Activated CD4-positive, alpha-beta T cell treated with anti-CD3 and anti-CD28 coated beads, Interleukin-2, amount 10 ng/mL, durations not matched to agents 7 days and 5 days (primary cell): ENCODE measurements around the gene CEP350. TPM values are rescaled to one million over a fixed set of nuclear protein-coding genes. Genes with fewer than 3 reads are reported as not detected.
"Not testable (repeated sequence)": the region's sequence is repeated elsewhere in the genome, so short reads cannot be mapped to it uniquely, and the experiment has no call there.

ENCODE experiments used
- CTCF ChIA-PET: fragments of 350-600 bp; sonication (Branson Sonifier 250); formaldehyde crosslinking; loops from one replicate; lab custom pipeline; 2021; ENCODE audit warnings: antibody characterized with exemption; lab: Charles Lee
- POLR2A ChIA-PET: fragments of 350-600 bp; sonication (Branson Sonifier 250); formaldehyde crosslinking; loops from one replicate; lab custom pipeline; 2021; ENCODE audit warnings: antibody characterized with exemption; lab: Charles Lee
- DNase-seq: peaks from one replicate; pipeline ENCODE4 v3.0.0-alpha.2; 2020
- H3K27ac Mint-ChIP-seq: one replicate; pipeline ENCODE4 v1.8.0; 2021; ENCODE audit warnings: mild to moderate bottlenecking, moderate library complexity, mixed read lengths
- H3K27me3 Mint-ChIP-seq: one replicate; pipeline ENCODE4 v1.8.0; 2021; ENCODE audit warnings: mixed read lengths
- H3K36me3 Mint-ChIP-seq: one replicate; pipeline ENCODE4 v1.8.0; 2021; ENCODE audit warnings: low read depth, mixed read lengths
- H3K4me1 Mint-ChIP-seq: one replicate; pipeline ENCODE4 v1.8.0; 2021; ENCODE audit warnings: mixed read lengths
- H3K4me3 Mint-ChIP-seq: one replicate; pipeline ENCODE4 v1.8.0; 2021; ENCODE audit warnings: mild to moderate bottlenecking, moderate library complexity, mixed read lengths
- H3K9me3 Mint-ChIP-seq: one replicate; pipeline ENCODE4 v1.8.0; 2021; ENCODE audit warnings: mixed read lengths
- total RNA-seq, 2 experiments: library from RNA; stranded (reverse); gene quantifications; one replicate each; pipeline ENCODE4 v1.2.3, GENCODE V29; 2021

The CEP350 gene
- total RNA-seq, 2 experiments from 2014 or later, result 65.7 to 70.1 TPM

DNA sequence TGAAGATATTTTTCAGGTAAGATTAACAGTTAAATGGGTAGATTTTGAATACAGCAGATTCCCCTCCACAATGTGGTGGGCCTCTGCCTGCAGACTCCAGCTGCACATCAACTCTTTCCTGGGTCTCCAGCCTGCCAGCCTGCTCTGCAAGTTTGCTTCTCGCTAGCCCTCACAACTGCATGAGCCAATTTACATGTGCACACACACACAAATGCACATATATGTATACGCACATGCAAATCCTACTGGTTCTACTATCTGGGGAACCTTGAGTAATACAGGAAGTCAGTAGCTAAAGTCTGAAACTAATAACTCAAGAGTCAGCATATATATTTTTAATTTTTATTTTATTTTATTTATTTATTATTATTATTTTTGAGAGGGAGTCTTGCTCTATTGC is 165.2 kb downstream of the CEP350 start:
- H3K36me3 Mint-ChIP-seq, result peaks cover 7% of the 10 kb centered on the region
- no peak overlapping the region for H3K27ac Mint-ChIP-seq
- no peaks in the 10 kb centered on the region for H3K9me3 Mint-ChIP-seq
- H3K27me3 Mint-ChIP-seq, result no peaks in the 10 kb centered on the region
- no peaks in the 10 kb centered on the region for H3K4me1 Mint-ChIP-seq
- ChIA-PET POLR2A (no interaction called here), CTCF (interaction anchor here (1.4 kb wide), 1 partner anchor 13 kb away, joined by 4 read pairs; no protein-coding TSS in a partner anchor)
- DNase-seq, result no peak
- H3K4me3 Mint-ChIP-seq, result no peak overlapping the region

DNA sequence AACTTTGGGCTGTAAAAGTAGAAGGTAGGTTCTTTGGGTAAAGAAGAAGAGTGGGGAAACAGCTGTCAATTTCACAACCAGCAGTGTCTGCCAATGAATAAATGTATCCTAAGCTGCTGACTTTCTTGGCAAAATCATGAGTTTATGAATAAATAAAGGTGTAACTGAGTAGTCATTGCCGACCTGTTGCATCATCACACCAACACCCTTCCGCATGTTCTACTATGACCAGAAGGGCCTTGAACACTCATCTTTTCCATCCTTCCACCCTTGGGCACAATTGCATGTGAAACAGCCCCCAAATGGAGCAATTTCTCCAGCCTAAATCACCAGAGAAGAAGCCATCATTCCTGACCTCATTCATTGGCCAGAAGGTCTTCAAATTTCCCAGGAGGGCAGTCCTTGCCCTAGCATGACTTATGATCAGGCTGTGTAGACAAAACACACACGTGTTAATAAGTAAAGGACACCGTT is 168.9 kb downstream of the CEP350 start:
- Mint-ChIP-seq H3K9me3 (no peaks in the 10 kb centered on the region), H3K27ac (no peak overlapping the region), H3K4me1 (peaks cover 13% of the 10 kb centered on the region), H3K4me3 (no peak overlapping the region), H3K27me3 (no peaks in the 10 kb centered on the region), H3K36me3 (no peaks in the 10 kb centered on the region)
- CTCF ChIA-PET, result interaction anchor here (1.1 kb wide), 1 partner anchor 10 kb away, joined by 5 read pairs; no protein-coding TSS in a partner anchor
- POLR2A ChIA-PET, result no interaction called here
- DNase-seq, result no peak

DNA sequence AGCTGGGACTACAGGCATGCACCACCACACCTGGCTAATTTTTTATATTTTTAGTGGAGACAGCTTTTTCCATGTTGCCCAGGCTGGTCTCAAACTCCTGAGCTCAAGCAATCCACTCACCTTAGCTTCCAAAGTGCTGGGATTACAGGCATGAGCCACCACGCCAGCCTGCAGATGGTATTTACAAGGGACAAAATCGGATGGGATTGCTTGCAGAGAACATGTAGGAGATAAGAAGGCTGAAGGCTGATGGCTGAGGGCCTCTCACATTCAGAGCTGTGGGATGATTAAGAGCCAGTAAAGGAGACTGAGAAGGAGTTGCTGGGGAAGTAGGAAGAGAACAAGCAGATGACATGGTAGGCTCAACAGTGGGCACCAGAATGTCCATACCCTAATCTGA is 176.0 kb downstream of the CEP350 start:
- H3K4me3 Mint-ChIP-seq, result no peak overlapping the region
- H3K4me1 Mint-ChIP-seq, result peaks cover 13% of the 10 kb centered on the region
- no peaks in the 10 kb centered on the region for H3K9me3 Mint-ChIP-seq
- no peaks in the 10 kb centered on the region for H3K36me3 Mint-ChIP-seq
- ChIA-PET POLR2A (no interaction called here), CTCF (no interaction called here)
- H3K27me3 Mint-ChIP-seq, result peaks cover 10% of the 10 kb centered on the region
- DNase-seq, result no peak
- H3K27ac Mint-ChIP-seq, result no peak overlapping the region

DNA sequence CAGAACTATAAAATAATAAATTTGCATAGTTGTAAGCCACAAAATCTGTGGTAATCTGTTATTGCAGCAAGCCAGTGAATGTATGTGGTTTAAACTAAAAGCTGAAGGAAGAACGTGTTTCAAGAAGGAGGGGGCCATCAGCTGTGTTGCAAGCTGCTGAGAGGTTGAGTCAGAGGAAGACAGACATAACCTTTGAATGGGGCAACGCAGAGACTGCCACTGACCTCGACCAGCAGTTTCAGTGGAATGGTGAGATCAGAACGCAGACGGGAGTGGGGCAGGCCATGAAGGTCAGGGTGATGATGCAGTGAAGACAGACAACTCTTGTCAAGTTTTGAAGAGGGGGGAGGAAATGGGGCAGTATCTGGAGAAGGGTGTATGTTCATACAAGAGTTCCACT is 176.9 kb downstream of the CEP350 start:
- Mint-ChIP-seq H3K27me3 (peaks cover 16% of the 10 kb centered on the region), H3K4me1 (peaks cover 9% of the 10 kb centered on the region), H3K4me3 (no peak overlapping the region), H3K27ac (no peak overlapping the region), H3K36me3 (no peaks in the 10 kb centered on the region), H3K9me3 (no peaks in the 10 kb centered on the region)
- POLR2A ChIA-PET, result no interaction called here
- DNase-seq, result no peak
- CTCF ChIA-PET, result no interaction called here

DNA sequence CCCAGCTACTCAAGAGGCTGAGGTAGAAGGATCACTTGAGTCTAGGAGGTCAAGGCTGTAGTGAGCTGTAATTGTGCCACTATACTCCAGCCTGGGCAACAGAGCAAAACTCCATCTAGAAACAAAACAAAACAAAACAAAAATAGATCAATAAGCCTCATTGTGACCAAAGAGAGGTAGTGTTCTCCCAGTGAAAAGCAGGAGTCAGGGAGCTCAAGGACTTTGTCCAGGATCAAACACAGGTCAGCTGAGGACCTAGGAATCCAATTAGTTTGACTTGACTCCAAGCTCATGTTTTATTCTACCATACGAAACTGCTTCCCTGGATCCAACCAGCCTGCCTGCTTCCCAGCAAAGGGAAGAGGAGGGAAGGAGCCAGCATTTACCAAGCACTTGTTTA is 178.6 kb downstream of the CEP350 start:
- CTCF ChIA-PET, result interaction anchor here (1.3 kb wide), 1 partner anchor 13 kb away, joined by 4 read pairs; no protein-coding TSS in a partner anchor
- no peaks in the 10 kb centered on the region for H3K36me3 Mint-ChIP-seq

DNA sequence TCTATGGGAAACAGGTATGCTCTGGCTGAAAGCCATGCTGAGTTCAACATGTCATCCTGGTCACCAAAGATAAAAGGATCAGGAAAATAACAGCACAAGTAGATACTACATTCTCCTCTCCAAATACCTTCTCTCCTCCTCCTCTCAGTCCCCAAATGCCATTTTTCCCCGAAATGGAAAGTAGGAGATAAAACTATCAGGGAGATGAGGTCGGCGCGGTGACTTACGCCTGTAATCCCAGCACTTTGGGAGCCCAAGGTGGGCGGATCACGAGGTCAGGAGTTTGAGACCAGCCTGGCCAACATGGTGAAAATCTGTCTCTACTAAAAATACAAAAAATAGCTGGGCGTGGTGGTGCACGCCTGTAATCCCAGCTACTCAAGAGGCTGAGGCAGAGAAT is 179.1 kb downstream of the CEP350 start:
- H3K36me3 Mint-ChIP-seq, H3K9me3 Mint-ChIP-seq, POLR2A ChIA-PET, CTCF ChIA-PET, H3K4me1 Mint-ChIP-seq, H3K4me3 Mint-ChIP-seq, H3K27ac Mint-ChIP-seq, DNase-seq: not testable (repeated sequence)
- H3K27me3 Mint-ChIP-seq, result peaks cover 24% of the 10 kb centered on the region

More for the DNA sequence above, 178.6 kb downstream of the CEP350 start:
- no peak for DNase-seq
- Mint-ChIP-seq H3K27ac (no peak overlapping the region), H3K9me3 (no peaks in the 10 kb centered on the region), H3K4me3 (no peak overlapping the region), H3K4me1 (no peaks in the 10 kb centered on the region), H3K27me3 (peaks cover 24% of the 10 kb centered on the region)
- POLR2A ChIA-PET, result no interaction called here

DNA sequence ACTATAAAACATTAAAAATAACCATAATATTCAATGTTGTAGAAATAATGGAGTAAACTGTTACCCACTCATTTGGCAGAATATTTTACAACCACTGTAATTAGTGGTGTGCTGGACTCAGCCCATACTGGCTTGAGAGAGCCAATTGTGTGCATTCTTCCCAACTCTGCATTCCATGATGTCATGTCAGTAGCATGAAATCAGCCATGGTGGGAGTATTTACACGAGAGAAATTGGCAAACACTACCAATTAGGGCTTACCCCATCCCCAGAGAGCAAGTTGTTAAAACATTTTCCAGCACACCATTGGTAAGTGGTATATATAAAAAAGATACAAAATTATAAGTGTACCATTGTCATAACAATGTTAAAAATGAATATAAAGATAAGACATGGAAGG is 180.9 kb downstream of the CEP350 start:
- no peaks in the 10 kb centered on the region for H3K36me3 Mint-ChIP-seq
- H3K27ac Mint-ChIP-seq, result no peak overlapping the region
- H3K27me3 Mint-ChIP-seq, result peaks cover 24% of the 10 kb centered on the region
- no peak overlapping the region for H3K4me3 Mint-ChIP-seq
- no peak for DNase-seq
- ChIA-PET CTCF (no interaction called here), POLR2A (no interaction called here)
- H3K4me1 Mint-ChIP-seq, result no peaks in the 10 kb centered on the region
- no peaks in the 10 kb centered on the region for H3K9me3 Mint-ChIP-seq

DNA sequence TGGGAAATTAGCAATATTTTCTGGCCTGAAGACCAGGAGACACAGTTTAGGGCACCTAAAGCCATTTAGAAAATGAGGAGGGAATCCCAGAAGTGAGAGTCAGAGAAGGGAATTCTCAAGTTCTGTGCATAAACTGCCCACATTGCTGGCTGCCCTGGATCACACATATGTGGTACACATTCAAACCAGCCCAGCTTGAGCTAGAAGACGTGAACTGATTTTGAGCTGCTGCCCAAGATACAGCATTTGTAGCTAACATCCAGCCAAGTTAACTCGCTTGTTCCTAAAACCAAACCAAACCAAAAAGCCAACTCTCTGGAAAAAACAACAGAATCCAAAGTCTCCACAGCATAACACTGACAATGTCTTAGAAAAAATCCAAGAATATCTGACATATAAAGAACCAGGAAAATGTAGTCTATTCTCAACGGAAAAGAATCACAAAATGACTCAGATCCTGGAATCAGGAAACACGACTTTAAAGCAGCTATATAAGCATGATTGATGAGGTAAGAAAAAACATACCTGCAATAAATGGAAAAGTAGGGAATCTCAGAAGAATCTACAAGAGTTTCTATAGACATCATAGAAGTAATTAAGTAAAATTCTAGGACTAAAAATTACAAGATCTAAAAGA is 181.8 kb downstream of the CEP350 start:
- Mint-ChIP-seq H3K9me3 (no peaks in the 10 kb centered on the region), H3K4me3 (no peak overlapping the region), H3K27me3 (peaks cover 23% of the 10 kb centered on the region), H3K36me3 (no peaks in the 10 kb centered on the region), H3K27ac (no peak overlapping the region), H3K4me1 (no peaks in the 10 kb centered on the region)
- no peak for DNase-seq
- CTCF ChIA-PET, result no interaction called here
- POLR2A ChIA-PET, result no interaction called here

DNA sequence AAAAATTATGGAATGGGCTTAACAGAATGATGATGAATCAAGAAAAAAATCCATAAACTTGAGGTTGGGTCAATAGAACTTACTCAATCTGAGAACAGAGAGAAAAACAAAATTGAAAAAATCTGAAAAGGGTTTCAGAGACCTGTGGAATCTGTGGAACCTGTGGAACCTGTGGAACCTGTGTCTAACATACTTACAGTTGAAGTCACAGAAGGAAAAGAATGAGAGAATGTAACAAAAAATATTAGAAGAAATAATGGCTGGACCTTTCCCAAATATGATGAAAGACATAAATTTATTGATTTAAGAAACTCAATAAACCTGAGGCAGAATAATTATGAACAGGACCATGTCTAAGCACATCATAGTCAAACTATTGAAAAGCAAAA is 182.4 kb downstream of the CEP350 start:
- Mint-ChIP-seq H3K27me3 (peaks cover 19% of the 10 kb centered on the region), H3K4me3 (no peak overlapping the region), H3K27ac (no peak overlapping the region), H3K36me3 (no peaks in the 10 kb centered on the region), H3K4me1 (no peaks in the 10 kb centered on the region), H3K9me3 (no peaks in the 10 kb centered on the region)
- POLR2A ChIA-PET, result no interaction called here
- CTCF ChIA-PET, result no interaction called here
- DNase-seq, result no peak

DNA sequence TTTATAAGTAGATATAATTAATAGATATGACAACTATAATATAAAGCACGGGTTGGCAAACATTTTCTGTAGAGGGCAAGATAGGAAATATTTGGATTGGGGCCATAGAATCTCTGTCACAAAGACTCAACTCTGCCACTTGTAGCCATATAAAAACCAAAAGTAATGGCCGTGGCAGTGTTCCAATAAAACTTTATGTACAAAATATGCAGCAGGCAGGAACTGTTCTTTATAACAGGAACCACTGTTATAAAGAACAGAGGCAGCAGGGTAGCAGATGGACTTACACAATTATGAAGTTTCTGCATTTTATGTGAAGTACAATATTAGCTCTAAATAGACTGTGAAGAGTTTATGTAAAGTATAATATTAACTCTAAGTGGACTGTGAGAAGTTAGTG is 183.2 kb downstream of the CEP350 start:
- Mint-ChIP-seq H3K4me3 (no peak overlapping the region), H3K4me1 (no peaks in the 10 kb centered on the region), H3K27me3 (peaks cover 19% of the 10 kb centered on the region), H3K27ac (no peak overlapping the region), H3K9me3 (no peaks in the 10 kb centered on the region), H3K36me3 (no peaks in the 10 kb centered on the region)
- POLR2A ChIA-PET, result no interaction called here
- no peak for DNase-seq
- CTCF ChIA-PET, result no interaction called here

DNA sequence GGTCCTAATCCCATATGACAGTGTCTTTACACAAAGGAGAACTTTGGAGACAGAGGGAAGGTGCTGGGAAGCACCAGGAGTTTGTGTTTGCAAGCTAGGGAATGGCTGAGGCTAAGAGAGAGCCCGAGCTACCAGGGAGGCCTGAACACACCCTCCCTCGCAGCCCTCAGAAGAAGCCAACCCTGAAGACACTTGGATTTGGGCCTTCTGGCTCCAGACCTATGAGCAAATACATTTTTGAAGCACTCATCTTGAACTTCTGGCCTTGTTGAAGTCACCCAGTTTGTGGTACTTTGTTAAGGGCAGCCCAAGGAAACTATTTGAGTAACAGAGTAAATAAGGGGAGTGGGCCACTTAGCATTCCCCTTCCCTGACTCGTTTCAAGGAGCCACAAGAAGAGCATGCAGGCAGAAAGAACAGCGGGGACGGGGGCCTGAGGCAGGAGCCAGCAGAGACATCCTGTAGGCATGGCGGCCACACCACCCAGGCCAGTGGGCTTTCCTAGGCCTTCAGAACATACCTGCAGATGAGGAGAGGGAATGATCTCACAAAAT is 186.8 kb downstream of the CEP350 start:
- CTCF ChIA-PET, result no interaction called here
- no peaks in the 10 kb centered on the region for H3K4me1 Mint-ChIP-seq
- peaks cover 8% of the 10 kb centered on the region for H3K27me3 Mint-ChIP-seq
- no peak overlapping the region for H3K27ac Mint-ChIP-seq
- H3K9me3 Mint-ChIP-seq, result no peaks in the 10 kb centered on the region
- no peak for DNase-seq
- no peak overlapping the region for H3K4me3 Mint-ChIP-seq
- POLR2A ChIA-PET, result no interaction called here
- H3K36me3 Mint-ChIP-seq, result no peaks in the 10 kb centered on the region

DNA sequence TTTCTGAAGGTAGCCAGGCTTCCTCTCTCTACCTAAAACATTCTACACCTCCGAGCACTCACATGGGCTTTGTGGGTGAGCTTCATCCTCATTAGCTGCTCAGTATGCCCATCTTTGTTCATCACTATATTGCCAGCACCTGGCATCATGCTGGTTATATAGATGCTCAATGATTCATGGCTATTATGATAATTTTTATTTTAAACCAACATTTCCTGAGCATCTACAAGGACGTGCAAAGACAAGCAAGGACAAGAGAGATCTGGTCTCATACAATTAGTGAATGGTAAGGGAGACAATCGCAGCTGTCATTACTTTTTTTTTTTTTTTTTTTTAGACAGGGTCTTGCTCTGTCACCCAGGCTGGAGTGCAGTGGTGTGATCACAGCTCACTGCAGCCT is 188.7 kb downstream of the CEP350 start:
- H3K9me3 Mint-ChIP-seq, result no peaks in the 10 kb centered on the region
- ChIA-PET POLR2A (no interaction called here), CTCF (interaction anchor here (0.6 to 0.8 kb wide), 2 partner anchors 12 to 38 kb away, joined by 3 read pairs; no protein-coding TSS in a partner anchor)
- H3K27me3 Mint-ChIP-seq, result no peaks in the 10 kb centered on the region
- H3K4me1 Mint-ChIP-seq, result no peaks in the 10 kb centered on the region
- no peak for DNase-seq
- no peak overlapping the region for H3K4me3 Mint-ChIP-seq
- no peak overlapping the region for H3K27ac Mint-ChIP-seq
- no peaks in the 10 kb centered on the region for H3K36me3 Mint-ChIP-seq

DNA sequence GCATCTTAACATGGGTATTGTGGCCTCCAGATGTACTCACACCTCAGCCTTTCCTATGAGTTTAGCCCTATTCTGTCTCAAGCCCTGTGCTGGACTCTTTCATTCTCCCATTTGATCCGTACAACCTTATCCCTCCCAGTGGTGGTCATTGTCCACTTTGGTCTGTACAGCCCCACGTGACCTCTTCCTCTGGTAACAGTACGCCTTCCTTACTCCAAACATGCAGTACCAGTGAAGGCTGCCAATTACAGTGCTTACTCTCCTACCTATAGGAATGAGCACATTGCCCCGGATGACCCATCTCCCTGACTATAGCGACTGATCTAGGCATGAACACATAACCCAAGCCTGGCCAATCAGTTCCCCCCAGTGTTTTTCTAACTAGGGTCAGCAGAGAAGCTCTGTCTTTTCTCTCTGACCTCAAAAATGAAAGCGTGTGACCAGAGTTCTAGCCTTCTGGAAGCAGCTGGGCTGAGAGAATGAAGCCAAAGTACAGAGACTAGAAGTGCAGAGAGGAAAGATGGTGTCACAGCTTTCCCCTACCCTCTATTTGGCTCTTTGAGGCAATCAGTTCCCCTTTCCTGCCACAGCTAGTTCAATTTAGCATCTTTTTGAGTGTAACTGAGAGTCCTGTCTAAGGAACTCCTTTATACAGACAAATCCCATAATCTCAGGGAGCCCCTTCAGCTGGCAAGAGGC is 190.2 kb downstream of the CEP350 start:
- ChIA-PET POLR2A (no interaction called here), CTCF (interaction anchor here (0.6 kb wide), 1 partner anchor 972 kb away, joined by 3 read pairs; no protein-coding TSS in a partner anchor)
- Mint-ChIP-seq H3K4me1 (no peaks in the 10 kb centered on the region), H3K36me3 (no peaks in the 10 kb centered on the region), H3K9me3 (no peaks in the 10 kb centered on the region), H3K27ac (no peak overlapping the region), H3K27me3 (no peaks in the 10 kb centered on the region), H3K4me3 (no peak overlapping the region)
- no peak for DNase-seq
